ENCODE data around the gene PLXNA4. TPM values are rescaled to one million over a fixed set of nuclear protein-coding genes. Genes with fewer than 3 reads are reported as not detected.

The PLXNA4 gene
- total RNA-seq, 4 donors from 2014 or later, result 0.31 to 0.66 (median 0.43) TPM

DNA sequence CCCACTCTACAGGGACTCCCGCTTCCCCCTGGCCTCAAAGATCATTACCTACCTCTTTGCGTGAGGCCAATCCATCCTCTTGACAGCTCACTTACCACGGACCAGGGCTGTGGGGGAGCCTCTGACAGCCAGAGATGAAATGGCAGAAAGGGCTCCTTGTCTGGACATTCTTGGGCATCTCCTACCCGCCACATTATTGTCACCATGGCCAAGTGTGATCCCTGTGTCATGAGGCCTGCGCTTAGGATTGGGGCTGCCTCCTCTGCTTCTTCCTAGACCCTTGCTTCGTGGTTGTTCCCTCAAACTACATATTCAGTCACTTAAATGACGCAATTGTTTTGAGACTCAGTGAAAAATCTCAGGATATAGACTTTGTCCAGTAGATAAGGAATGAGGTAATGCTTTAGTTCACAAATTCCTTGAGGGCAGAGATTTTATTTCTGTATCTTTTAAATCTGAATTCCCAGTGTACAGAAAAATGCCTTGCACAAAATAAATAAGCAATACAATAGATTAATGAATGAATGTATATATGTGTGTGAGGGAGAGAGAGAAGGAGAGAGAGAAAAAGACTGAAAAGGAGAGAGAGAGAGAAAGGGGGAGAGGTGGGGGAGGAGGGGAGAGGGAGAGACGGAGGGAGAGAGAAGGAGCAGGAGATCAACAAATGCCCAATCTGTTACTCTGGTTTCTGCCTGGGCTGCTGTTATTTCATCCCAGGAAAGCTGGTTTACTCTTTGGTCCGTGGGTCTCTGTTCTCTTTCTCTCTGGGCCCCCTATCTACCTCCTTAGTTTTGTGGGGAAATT is 159.0 kb downstream of the PLXNA4 start:
- H3K4me1 ChIP-seq, result peaks cover 0 to 3% of the 10 kb centered on the region in 2 donors
- intact Hi-C loops (cut with DNase I; ENCODE audit: low total_unique reads) (no loop called here), in situ Hi-C loops (cut with MboI; ENCODE audit: low sequenced_read_pairs in 4 of 4) (no loop called here)
- no peaks in the 10 kb centered on the region for H3K36me3 ChIP-seq
- ATAC-seq (no peak), DNase-seq (no peak)
- no peak overlapping the region for H3K4me3 ChIP-seq
- no peaks in the 10 kb centered on the region for H3K9me3 ChIP-seq
- no peak for TF ChIP-seq POLR2A (IDR thresholded peaks at IDR 0.05)
- TF ChIP-seq, protein P1, sequence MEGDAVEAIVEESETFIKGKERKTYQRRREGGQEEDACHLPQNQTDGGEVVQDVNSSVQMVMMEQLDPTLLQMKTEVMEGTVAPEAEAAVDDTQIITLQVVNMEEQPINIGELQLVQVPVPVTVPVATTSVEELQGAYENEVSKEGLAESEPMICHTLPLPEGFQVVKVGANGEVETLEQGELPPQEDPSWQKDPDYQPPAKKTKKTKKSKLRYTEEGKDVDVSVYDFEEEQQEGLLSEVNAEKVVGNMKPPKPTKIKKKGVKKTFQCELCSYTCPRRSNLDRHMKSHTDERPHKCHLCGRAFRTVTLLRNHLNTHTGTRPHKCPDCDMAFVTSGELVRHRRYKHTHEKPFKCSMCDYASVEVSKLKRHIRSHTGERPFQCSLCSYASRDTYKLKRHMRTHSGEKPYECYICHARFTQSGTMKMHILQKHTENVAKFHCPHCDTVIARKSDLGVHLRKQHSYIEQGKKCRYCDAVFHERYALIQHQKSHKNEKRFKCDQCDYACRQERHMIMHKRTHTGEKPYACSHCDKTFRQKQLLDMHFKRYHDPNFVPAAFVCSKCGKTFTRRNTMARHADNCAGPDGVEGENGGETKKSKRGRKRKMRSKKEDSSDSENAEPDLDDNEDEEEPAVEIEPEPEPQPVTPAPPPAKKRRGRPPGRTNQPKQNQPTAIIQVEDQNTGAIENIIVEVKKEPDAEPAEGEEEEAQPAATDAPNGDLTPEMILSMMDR (IDR thresholded peaks at IDR 0.05 in 4 of 5, conservative IDR thresholded peaks at IDR 0.05 in 1 of 5), result no peak
- no peaks in the 10 kb centered on the region for H3K27me3 ChIP-seq
- H3K27ac ChIP-seq, result no peak overlapping the region

DNA sequence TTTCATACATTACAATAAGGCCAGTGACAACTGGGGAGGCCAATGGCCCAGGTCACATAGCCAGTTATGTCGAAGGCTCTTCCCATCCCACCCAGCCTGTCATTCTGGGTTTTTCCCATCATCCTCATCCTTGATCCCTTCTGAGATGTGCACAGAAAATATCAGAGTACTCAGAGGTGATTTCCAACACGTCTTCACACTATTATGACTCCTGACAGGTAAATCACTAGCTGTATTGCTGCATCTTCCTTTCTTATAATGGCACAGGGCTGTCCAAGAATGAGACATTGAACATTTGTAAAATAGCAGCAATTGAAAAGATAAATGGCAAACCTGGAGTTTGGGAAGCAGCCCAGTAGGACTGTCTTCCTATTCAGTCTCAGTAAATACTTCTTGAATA is 159.9 kb downstream of the PLXNA4 start:
- Histone ChIP-seq H3K36me3 (no peaks in the 10 kb centered on the region), H3K27ac (no peak overlapping the region), H3K4me1 (no peaks in the 10 kb centered on the region), H3K27me3 (no peaks in the 10 kb centered on the region), H3K9me3 (no peaks in the 10 kb centered on the region), H3K4me3 (no peak overlapping the region)
- intact Hi-C loops (cut with DNase I; ENCODE audit: low total_unique reads), result no loop called here
- in situ Hi-C loops (cut with MboI; ENCODE audit: low sequenced_read_pairs in 4 of 4), result no loop called here
- DNase-seq, result no peak
- TF ChIP-seq, protein P1 (IDR thresholded peaks at IDR 0.05 in 4 of 5, conservative IDR thresholded peaks at IDR 0.05 in 1 of 5), result no peak
- no peak for TF ChIP-seq POLR2A (IDR thresholded peaks at IDR 0.05)
- ATAC-seq, result no peak

DNA sequence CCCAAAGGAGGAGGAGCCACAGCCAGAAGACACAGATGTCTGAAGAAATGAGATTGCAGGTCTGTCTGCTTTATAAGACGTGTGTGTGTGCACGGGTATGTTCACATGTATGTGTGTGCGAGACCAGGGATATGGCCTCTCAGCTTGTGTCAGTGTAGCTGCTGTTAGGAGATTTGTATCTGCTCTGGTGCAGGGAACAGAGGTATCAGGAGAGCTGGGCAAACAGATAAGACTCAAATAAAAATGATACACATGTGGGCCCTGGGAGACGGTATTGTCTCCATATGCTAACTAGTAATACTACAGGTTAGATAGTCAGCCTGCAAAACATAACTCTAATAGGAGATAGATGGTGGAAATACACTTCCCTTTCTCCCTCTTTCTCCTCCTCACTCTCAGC is 161.0 kb downstream of the PLXNA4 start:
- ATAC-seq, result no peak
- Histone ChIP-seq H3K4me3 (no peak overlapping the region), H3K27me3 (no peaks in the 10 kb centered on the region), H3K36me3 (no peaks in the 10 kb centered on the region), H3K9me3 (no peaks in the 10 kb centered on the region), H3K27ac (no peak overlapping the region), H3K4me1 (no peaks in the 10 kb centered on the region)
- TF ChIP-seq POLR2A (IDR thresholded peaks at IDR 0.05), result no peak
- TF ChIP-seq, protein P1 (IDR thresholded peaks at IDR 0.05 in 4 of 5, conservative IDR thresholded peaks at IDR 0.05 in 1 of 5), result no peak
- in situ Hi-C loops (cut with MboI; ENCODE audit: low sequenced_read_pairs in 4 of 4) (no loop called here), intact Hi-C loops (cut with DNase I; ENCODE audit: low total_unique reads) (no loop called here)
- no peak for DNase-seq

DNA sequence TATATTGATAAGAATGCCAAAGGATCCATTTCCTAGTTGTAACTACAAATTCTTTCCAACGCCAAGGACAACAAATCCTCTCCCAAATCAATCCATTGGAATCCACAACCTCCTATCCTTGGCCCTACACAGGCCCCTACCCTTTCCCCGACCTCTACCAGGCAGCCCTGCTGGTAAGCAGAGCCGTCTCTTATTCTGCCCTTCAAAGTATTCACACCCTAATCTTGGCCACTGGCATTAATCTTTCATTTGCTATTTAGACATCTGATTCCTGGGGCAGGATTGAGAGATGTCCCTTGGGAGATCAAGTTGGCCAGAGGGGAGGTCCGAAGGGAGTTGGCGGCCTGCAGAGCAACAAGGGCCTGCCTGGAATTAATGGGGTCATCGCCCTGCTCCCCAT is 161.4 kb downstream of the PLXNA4 start:
- intact Hi-C loops (cut with DNase I; ENCODE audit: low total_unique reads), result no loop called here
- DNase-seq (no peak), ATAC-seq (no peak)
- Histone ChIP-seq H3K36me3 (no peaks in the 10 kb centered on the region), H3K9me3 (no peaks in the 10 kb centered on the region), H3K27ac (no peak overlapping the region), H3K4me3 (no peak overlapping the region), H3K27me3 (no peaks in the 10 kb centered on the region), H3K4me1 (no peaks in the 10 kb centered on the region)
- TF ChIP-seq POLR2A (IDR thresholded peaks at IDR 0.05), result no peak
- TF ChIP-seq, protein P1 (IDR thresholded peaks at IDR 0.05 in 4 of 5, conservative IDR thresholded peaks at IDR 0.05 in 1 of 5), result no peak
- in situ Hi-C loops (cut with MboI; ENCODE audit: low sequenced_read_pairs in 4 of 4), result no loop called here
